K562 (cell line): ENCODE measurements around the gene SIGLEC6. TPM values are rescaled to one million over a fixed set of nuclear protein-coding genes. Genes with fewer than 3 reads are reported as not detected.

Experiments used
- CBX3 ChIP-seq, 2 experiments: IDR thresholded peaks; 1 replicate in 1 of 2; 2 replicates in 1 of 2; pipeline ENCODE4 v1.6.1; 2012; ENCODE audit warnings: inconsistent platforms in 2 of 2, low read length in 2 of 2, borderline replicate concordance in 1 of 2, control low read depth in 1 of 2
- FOXK2 ChIP-seq, 2 experiments: fragments of 450-650 bp; IDR thresholded peaks in 1 of 2; conservative IDR thresholded peaks in 1 of 2; 2 replicates each; pipeline ENCODE4 v1.6.1; 2016; ENCODE audit warnings: low read depth in 2 of 2, mild to moderate bottlenecking in 1 of 2
- MXI1 ChIP-seq: IDR thresholded peaks from 2 replicates; pipeline ENCODE4 v1.6.1; 2011; ENCODE audit warnings: low read depth, mild to moderate bottlenecking, improper control_type of control experiment, low read length
- MYNN ChIP-seq, 2 experiments: sonication (generic); formaldehyde crosslinking in 1 of 2; IDR thresholded peaks; 2 replicates each; pipeline versions ENCODE4 v1.5.0 to v1.6.1; 2016 to 2020; ENCODE audit warnings: antibody characterized with exemption in 1 of 2, missing genetic modification reagents in 1 of 2
- RNF2 ChIP-seq: sonication (generic); IDR thresholded peaks from 2 replicates; pipeline ENCODE4 v1.6.1; 2016
- ZKSCAN1 ChIP-seq: fragments of 150-350 bp; IDR thresholded peaks from 2 replicates; pipeline ENCODE4 v1.6.1; 2016; ENCODE audit warnings: low read depth, low read length
- ZNF551 ChIP-seq: fragments of 250-450 bp; sonication (Bioruptor Pico); IDR thresholded peaks from 2 replicates; pipeline ENCODE4 v1.5.0; 2021; ENCODE audit warnings: mild to moderate bottlenecking, moderate library complexity
- polyA plus RNA-seq, 8 experiments: library from polyadenylated mRNA; depleted of rRNA in 4 of 8; stranded (reverse) in 5 of 8; unstranded in 3 of 8; fragments of >200 nt; fragmentation: Nextera tagmentation in 2 of 8; fragmentation: Illumina TruSeq in 1 of 8; extraction: Ambion mirVana in 2 of 8; extraction: Trizol in 1 of 8; gene quantifications; 2 replicates each; pipeline versions ENCODE4 v1.2.1 to v1.2.3, GENCODE V29; 2011 to 2014; ENCODE audit warnings: inconsistent platforms in 1 of 8, missing spikeins in 1 of 8
- total RNA-seq, 7 experiments: library from RNA; depleted of rRNA in 6 of 7; stranded (reverse); fragments of >200 nt in 6 of 7; fragmentation: Illumina TruSeq in 2 of 7; extraction: Trizol in 2 of 7; gene quantifications; 2 replicates each; pipeline versions ENCODE4 v1.2.1 to v1.2.3, GENCODE V29; 2011 to 2021; ENCODE audit warnings: low replicate concordance in 1 of 7
- TF ChIP-seq, protein P1 (sequence below): fragments of 450-650 bp; IDR thresholded peaks from 2 replicates; pipeline ENCODE4 v1.6.1; 2017; ENCODE audit warnings: antibody characterized with exemption
- TF ChIP-seq, protein P2 (sequence below): fragments of 450-650 bp; formaldehyde crosslinking; IDR thresholded peaks from 2 replicates; pipeline ENCODE4 v1.4.0; 2020; ENCODE audit warnings: mild to moderate bottlenecking, moderate library complexity

SIGLEC6 gene
- total and polyA plus RNA-seq, 9 of the 15 experiments (the other 6 are each of a cell fraction or from before 2014, with no cell fraction given): 0.03 to 17.5 (median 0.71) TPM

DNA sequence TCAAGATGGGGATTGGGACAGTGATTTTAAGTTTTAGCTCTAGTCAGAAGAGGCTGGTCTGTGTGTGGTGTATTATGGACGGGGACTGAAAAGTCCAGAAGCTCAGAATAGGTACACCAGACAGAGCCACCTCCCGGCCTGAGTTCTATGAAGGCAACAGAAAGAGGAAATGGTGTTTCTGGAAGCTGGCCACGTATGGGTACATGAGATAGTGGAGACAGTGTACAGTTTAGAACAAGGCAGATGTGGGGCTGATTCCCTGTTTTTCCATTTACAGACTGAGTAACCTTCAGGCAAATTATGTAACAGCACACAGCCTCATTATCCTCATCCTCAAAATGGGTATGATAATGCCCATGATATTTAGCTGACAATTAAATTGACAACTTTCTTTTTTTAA lies 40.9 kb upstream of the SIGLEC6 start (continued):
- TF ChIP-seq, protein P1, sequence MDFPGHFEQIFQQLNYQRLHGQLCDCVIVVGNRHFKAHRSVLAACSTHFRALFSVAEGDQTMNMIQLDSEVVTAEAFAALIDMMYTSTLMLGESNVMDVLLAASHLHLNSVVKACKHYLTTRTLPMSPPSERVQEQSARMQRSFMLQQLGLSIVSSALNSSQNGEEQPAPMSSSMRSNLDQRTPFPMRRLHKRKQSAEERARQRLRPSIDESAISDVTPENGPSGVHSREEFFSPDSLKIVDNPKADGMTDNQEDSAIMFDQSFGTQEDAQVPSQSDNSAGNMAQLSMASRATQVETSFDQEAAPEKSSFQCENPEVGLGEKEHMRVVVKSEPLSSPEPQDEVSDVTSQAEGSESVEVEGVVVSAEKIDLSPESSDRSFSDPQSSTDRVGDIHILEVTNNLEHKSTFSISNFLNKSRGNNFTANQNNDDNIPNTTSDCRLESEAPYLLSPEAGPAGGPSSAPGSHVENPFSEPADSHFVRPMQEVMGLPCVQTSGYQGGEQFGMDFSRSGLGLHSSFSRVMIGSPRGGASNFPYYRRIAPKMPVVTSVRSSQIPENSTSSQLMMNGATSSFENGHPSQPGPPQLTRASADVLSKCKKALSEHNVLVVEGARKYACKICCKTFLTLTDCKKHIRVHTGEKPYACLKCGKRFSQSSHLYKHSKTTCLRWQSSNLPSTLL: no peak
- TF ChIP-seq RNF2 (0 out of 2 replicates have a peak, but pooled peaks have one; percentile 15), MXI1 (no peak), ZKSCAN1 (peak; percentile 16; the same call in 1 of the 2 replicates), FOXK2 (conservative IDR thresholded peaks at IDR 0.05 in 1 of 2, IDR thresholded peaks at IDR 0.05 in 1 of 2; ENCODE audit: low read depth in 2 of 2) (peak; percentile 57 to 69; a peak in 3 of 4 replicates), ZNF551 (CRISPR knock-in tag) (no peak), MYNN (IDR thresholded peaks at IDR 0.05) (peak; percentile 31; the same call in 1 of the 2 replicates), MYNN (CRISPR knock-in tag; IDR thresholded peaks at IDR 0.05) (no peak), CBX3 (IDR thresholded peaks at IDR 0.05; ENCODE audit: borderline replicate concordance in 1 of 2, low read length in 2 of 2) (peak in 1 of 2 experiments; percentile 58; a peak in 1 of 3 replicates)
- TF ChIP-seq, protein P2, sequence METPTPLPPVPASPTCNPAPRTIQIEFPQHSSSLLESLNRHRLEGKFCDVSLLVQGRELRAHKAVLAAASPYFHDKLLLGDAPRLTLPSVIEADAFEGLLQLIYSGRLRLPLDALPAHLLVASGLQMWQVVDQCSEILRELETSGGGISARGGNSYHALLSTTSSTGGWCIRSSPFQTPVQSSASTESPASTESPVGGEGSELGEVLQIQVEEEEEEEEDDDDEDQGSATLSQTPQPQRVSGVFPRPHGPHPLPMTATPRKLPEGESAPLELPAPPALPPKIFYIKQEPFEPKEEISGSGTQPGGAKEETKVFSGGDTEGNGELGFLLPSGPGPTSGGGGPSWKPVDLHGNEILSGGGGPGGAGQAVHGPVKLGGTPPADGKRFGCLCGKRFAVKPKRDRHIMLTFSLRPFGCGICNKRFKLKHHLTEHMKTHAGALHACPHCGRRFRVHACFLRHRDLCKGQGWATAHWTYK (CRISPR knock-in tag): 0 out of 2 replicates have a peak, but pooled peaks have one; percentile 7
- TF ChIP-seq, all 486 proteins: peak for 71
